ENCODE data around the gene PDE6G.

Gene PDE6G

DNA sequence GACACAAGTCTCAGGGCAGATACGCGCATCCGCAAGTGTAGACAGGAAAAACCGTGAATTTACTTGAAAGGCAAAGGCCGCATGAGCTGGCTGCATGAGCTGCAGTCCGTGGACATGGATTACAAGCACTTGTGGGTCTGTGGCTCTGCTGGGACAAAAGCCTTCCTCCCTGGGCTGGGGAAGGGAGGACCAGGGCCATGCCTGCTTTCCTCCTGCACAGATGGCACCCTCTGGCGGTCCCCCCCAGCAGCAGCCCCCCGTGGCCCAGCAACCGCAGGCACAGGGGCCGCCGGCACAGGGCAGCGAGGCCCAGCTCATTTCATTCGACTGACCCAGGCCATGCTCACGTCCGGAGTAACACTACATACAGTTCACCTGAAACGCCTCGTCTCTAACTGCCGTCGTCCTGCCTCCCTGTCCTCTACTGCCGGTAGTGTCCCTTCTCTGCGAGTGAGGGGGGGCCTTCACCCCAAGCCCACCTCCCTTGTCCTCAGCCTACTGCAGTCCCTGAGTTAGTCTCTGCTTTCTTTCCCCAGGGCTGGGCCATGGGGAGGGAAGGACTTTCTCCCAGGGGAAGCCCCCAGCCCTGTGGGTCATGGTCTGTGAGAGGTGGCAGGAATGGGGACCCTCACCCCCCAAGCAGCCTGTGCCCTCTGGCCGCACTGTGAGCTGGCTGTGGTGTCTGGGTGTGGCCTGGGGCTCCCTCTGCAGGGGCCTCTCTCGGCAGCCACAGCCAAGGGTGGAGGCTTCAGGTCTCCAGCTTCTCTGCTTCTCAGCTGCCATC is 45.1 kb upstream of the PDE6G start:
- Histone ChIP-seq H3K27ac (replicated peaks) (peak overlapping the region; percentile 95), H3K4me3 (replicated peaks; ENCODE audit: insufficient read depth, low read length) (peak overlapping the region; percentile 84), H3K27me3 (ENCODE audit: insufficient read depth, poor library complexity, severe bottlenecking) (no peaks in the 10 kb centered on the region)
- TF ChIP-seq POLR2AphosphoS5 (IDR thresholded peaks at IDR 0.05; ENCODE audit: low read depth) (no peak; the same call in 1 of the 2 replicates), GABPA (IDR thresholded peaks at IDR 0.05; ENCODE audit: low read depth) (no peak)
- TF ChIP-seq, protein P1, sequence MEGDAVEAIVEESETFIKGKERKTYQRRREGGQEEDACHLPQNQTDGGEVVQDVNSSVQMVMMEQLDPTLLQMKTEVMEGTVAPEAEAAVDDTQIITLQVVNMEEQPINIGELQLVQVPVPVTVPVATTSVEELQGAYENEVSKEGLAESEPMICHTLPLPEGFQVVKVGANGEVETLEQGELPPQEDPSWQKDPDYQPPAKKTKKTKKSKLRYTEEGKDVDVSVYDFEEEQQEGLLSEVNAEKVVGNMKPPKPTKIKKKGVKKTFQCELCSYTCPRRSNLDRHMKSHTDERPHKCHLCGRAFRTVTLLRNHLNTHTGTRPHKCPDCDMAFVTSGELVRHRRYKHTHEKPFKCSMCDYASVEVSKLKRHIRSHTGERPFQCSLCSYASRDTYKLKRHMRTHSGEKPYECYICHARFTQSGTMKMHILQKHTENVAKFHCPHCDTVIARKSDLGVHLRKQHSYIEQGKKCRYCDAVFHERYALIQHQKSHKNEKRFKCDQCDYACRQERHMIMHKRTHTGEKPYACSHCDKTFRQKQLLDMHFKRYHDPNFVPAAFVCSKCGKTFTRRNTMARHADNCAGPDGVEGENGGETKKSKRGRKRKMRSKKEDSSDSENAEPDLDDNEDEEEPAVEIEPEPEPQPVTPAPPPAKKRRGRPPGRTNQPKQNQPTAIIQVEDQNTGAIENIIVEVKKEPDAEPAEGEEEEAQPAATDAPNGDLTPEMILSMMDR (IDR thresholded peaks at IDR 0.05; ENCODE audit: insufficient read depth, low read length) = peak; percentile 4
- DNase-seq (ENCODE audit: low read depth in 1 of 2, low spot score in 1 of 2) = peak in 1 of 2 experiments; percentile 63

DNA sequence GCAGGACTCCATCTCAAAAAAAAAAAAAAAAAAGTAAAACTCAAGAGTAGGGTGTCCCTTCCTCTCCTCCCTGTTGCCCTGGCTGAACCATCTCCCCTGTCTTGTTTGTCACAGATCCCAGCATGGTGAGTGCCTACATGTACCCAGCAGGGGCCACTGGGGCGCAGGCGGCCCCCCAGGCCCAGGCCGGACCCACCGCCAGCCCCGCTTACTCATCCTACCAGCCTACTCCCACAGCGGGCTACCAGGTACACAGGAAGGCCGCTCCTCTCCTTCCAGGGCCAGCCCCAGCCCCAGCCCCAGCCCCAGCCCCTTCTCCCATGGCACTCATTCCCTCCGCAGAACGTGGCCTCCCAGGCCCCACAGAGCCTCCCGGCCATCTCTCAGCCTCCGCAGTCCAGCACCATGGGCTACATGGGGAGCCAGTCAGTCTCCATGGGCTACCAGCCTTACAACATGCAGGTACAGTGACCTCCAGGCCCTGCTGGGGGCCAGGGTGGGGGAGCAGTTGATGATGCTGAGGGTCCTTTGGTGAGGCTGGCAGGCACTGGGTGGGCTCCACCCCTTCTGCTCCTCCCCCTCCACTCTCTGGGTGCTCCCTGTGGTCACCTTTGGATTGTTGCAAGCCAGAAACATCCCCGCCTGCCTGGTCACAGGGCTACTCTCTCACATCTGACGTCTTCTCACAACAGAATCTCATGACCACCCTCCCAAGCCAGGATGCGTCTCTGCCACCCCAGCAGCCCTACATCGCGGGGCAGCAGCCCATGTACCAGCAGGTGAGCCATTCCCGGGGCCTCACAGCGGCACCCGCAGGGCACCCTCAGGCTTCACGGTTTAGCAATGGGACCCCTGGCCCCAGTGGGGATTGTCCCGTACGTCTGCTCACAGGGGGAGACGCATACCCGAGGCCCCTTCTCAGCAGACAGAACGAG is 44.3 kb upstream of the PDE6G start:
- Histone ChIP-seq H3K27me3 (ENCODE audit: insufficient read depth, poor library complexity, severe bottlenecking) (no peaks in the 10 kb centered on the region), H3K4me3 (replicated peaks; ENCODE audit: insufficient read depth, low read length) (peak overlapping the region; percentile 84; the same call in 1 of the 2 replicates), H3K27ac (replicated peaks) (peak overlapping the region; percentile 95)
- no peak; the same call in 1 of the 2 replicates for TF ChIP-seq POLR2AphosphoS5 (IDR thresholded peaks at IDR 0.05; ENCODE audit: low read depth)
- TF ChIP-seq SPI1 (IDR thresholded peaks at IDR 0.05; ENCODE audit: borderline replicate concordance, low read depth) = no peak
- TF ChIP-seq, protein P2, sequence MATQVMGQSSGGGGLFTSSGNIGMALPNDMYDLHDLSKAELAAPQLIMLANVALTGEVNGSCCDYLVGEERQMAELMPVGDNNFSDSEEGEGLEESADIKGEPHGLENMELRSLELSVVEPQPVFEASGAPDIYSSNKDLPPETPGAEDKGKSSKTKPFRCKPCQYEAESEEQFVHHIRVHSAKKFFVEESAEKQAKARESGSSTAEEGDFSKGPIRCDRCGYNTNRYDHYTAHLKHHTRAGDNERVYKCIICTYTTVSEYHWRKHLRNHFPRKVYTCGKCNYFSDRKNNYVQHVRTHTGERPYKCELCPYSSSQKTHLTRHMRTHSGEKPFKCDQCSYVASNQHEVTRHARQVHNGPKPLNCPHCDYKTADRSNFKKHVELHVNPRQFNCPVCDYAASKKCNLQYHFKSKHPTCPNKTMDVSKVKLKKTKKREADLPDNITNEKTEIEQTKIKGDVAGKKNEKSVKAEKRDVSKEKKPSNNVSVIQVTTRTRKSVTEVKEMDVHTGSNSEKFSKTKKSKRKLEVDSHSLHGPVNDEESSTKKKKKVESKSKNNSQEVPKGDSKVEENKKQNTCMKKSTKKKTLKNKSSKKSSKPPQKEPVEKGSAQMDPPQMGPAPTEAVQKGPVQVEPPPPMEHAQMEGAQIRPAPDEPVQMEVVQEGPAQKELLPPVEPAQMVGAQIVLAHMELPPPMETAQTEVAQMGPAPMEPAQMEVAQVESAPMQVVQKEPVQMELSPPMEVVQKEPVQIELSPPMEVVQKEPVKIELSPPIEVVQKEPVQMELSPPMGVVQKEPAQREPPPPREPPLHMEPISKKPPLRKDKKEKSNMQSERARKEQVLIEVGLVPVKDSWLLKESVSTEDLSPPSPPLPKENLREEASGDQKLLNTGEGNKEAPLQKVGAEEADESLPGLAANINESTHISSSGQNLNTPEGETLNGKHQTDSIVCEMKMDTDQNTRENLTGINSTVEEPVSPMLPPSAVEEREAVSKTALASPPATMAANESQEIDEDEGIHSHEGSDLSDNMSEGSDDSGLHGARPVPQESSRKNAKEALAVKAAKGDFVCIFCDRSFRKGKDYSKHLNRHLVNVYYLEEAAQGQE (IDR thresholded peaks at IDR 0.05; ENCODE audit: insufficient replicate concordance, low read depth) = no peak
- no peak for TF ChIP-seq GABPA (IDR thresholded peaks at IDR 0.05; ENCODE audit: low read depth)
- TF ChIP-seq, protein P1 (IDR thresholded peaks at IDR 0.05; ENCODE audit: insufficient read depth, low read length) = no peak
- no peak for DNase-seq (ENCODE audit: low read depth in 1 of 2, low spot score in 1 of 2)

DNA sequence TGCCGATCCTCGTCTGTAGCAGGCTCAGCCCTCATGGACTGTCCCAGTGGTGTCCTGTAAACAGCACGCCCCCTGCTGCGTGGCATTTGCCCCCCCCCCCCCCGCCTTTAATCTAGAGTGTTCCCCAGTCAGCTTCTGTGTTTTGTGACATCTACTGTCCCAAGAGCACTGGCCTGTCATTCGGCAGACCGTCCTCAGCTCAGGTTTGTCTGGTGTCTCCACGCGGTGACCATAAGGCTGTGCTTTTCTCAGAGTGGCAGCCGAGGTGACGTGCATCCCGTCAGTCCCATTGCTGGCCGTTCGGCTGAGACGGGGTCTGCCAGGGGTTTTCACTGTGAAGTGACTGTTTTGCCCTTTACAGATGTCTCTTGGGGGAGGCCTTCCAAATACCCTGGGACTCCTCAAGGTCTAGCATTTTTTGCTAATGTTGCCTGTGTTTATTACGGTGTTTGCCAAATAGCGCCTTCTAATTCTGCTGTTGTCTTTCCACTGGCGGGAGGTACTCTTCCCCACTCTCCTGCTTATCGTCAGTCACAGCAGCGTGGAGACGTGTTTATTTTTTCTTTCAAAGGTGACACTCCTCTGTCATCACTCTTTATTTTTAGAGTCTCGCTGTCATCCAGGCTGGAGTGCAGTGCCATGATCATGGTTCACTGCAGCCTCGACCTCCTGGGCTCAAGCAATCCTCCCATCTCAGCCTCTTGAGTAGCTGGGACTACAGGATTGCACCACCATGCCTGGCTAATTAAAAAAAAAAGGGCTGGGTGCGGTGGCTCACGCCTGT is 41.1 kb upstream of the PDE6G start:
- H3K4me3 ChIP-seq (replicated peaks; ENCODE audit: insufficient read depth, low read length) = no peak overlapping the region
- H3K27me3 ChIP-seq (ENCODE audit: insufficient read depth, poor library complexity, severe bottlenecking) = no peaks in the 10 kb centered on the region
- no peak overlapping the region for H3K27ac ChIP-seq (replicated peaks)
- no peak for DNase-seq (ENCODE audit: low read depth in 1 of 2, low spot score in 1 of 2)
- peak; percentile 22; the same call in 1 of the 2 replicates for TF ChIP-seq POLR2AphosphoS5 (IDR thresholded peaks at IDR 0.05; ENCODE audit: low read depth)
- no peak for TF ChIP-seq GABPA (IDR thresholded peaks at IDR 0.05; ENCODE audit: low read depth)

DNA sequence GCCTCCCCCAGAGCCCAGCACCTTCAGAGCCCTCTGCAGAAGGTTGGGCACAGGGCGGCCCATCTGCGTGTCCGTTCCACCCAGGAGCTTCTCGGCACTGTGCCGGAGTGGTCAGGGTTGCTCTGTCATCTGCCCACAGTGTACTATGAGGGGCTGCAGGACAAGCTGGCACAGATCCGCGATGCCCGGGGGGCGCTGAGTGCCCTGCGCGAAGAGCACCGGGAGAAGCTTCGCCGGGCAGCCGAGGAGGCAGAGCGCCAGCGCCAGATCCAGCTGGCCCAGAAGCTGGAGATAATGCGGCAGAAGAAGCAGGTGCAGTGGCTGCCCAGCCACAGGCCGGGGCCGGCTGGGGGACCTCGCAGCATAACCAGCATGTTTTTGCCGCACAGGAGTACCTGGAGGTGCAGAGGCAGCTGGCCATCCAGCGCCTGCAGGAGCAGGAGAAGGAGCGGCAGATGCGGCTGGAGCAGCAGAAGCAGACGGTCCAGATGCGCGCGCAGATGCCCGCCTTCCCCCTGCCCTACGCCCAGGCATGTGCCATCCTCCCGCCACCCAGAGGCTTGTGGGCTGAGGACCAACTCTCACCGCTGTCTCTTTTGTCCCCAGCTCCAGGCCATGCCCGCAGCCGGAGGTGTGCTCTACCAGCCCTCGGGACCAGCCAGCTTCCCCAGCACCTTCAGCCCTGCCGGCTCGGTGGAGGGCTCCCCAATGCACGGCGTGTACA is 40.0 kb upstream of the PDE6G start:
- TF ChIP-seq SPI1 (IDR thresholded peaks at IDR 0.05; ENCODE audit: borderline replicate concordance, low read depth) (no peak), POLR2AphosphoS5 (IDR thresholded peaks at IDR 0.05; ENCODE audit: low read depth) (no peak), GABPA (IDR thresholded peaks at IDR 0.05; ENCODE audit: low read depth) (no peak)
- TF ChIP-seq, protein P1 (IDR thresholded peaks at IDR 0.05; ENCODE audit: insufficient read depth, low read length) = no peak
- TF ChIP-seq, protein P2 (IDR thresholded peaks at IDR 0.05; ENCODE audit: insufficient replicate concordance, low read depth) = no peak
- H3K27me3 ChIP-seq (ENCODE audit: insufficient read depth, poor library complexity, severe bottlenecking) = no peaks in the 10 kb centered on the region
- H3K27ac ChIP-seq (replicated peaks) = no peak overlapping the region
- no peak for DNase-seq (ENCODE audit: low read depth in 1 of 2, low spot score in 1 of 2)
- no peak overlapping the region for H3K4me3 ChIP-seq (replicated peaks; ENCODE audit: insufficient read depth, low read length)

Data from HL-60 (cell line).